GM21619 (cell line): ENCODE measurements around the gene S100A4.

ENCODE experiments used
- ATAC-seq: cut with Tn5 transposase; IDR thresholded peaks from one replicate; pipeline ENCODE4 v1.9.1; 2021; ENCODE audit not compliant: unreplicated experiment

S100A4 gene

DNA sequence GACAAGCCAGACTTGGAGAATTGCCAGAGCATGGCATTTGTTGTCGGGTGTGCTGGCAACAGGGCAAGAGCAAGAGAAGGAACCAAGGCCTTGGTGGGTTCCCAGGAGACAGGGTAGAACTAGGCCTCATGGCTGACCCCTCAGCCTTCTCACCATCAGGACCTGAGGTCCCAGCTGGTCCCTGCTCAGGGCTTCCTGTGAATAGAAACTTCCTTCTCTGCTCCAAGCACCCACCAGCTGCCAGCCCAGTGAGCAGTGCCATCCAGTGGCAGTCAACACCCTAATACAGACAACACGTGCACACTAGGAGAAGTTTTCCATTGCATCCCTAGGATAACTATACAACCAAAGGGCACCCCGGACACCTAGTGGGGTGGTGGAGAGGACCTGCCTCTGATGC, 32.6 kb downstream of the S100A4 start:
- no peak for ATAC-seq

DNA sequence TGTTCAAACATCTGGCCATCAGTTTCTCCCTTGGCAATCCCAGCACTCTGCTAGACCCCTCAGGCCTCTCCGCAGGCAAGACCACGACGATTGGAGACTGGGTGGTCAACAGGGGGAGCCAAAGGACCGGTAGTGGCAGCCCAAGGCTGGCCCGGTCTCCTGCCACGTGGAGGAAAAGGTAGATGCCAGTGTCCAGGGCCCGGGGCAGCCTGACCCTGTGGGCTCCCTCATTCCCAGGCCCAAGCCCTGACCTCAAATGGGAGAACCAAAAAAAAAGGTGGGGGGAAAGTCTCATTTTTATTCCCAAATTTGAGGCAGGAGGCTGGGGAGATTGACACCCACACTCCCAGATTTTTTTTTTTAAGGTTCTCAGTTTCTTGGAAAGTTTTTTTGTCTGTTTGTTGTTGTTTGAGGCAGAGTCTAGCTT, 34.6 kb downstream of the S100A4 start:
- ATAC-seq: no peak

DNA sequence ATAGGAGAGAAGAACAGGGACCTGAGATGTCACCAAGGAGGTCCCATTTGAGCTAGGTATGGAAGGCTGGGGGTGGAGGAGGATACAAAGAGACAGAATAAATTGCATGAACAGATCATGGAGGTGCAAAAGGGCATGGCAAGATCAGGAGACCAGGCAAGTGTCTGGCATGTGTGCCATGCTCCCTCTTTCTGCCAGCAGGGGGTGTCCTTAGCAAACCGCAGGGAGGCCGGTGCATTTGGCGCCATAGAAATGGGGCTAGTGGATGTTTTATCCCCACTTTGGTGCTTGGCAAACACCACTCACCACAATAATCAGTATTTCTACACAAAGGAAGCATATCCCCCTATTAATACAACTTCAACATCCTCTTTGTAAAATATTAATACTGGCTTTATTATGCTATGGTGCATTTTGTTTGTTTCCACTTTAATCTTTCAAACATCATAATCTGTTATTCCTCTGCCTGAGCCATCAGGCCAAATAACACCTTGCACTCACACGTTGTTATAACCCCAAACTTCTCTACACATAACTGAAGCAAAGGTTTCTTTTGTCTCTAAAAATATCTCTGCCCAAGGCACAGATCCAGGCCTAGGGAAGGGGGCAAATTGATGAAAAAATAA, 35.8 kb downstream of the S100A4 start:
- ATAC-seq: no peak

DNA sequence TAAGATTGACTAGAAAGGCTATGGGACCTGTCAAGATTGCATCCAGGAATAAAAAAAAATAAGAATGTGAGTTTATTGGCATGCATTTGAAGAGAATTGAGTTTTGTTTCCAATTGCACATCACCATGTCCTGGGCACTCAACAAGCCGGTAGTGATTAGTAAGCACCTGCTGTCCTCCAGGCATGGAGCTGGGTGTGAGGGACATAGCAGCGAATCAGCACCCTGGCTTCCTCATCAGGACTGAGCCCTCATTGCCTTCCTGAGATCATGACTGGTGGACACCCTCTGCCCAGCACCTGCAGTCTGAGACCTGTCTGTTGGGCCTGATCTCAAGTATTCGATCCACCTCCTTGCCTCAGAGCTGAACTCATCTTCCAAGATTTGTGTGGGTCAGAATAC, 36.6 kb downstream of the S100A4 start:
- no peak for ATAC-seq

DNA sequence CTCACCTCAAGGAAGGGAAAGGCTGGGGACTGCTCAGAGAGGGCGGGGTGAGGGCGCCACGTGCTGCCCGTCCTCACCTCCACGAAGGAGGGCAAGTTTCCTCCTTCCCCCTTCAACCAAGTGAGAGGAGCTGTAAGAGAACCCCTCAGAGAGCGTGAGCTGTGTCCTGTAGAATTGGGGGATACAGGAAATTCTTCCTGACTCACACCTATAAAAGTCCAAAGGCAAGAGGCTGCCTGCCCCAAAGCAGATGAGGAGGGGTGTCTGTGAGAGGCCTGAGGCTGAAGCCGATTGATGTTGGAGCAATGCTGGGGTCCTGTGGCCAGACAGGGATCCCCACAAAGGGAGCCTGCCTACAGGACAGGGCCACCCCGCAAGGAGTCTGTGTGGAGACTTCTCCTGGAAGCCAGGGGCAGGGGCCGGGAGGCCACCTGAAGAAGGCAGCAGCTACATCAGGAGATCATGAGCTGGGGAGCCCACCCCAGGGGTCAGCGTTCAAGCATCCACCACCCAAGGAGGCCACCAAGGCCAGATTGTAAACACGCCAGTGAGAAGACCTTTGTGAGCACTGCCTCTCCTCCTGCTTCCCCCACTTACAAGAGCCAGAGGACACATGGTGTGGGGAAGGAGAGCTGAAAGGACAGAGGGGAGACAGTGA, 37.6 kb downstream of the S100A4 start:
- ATAC-seq: no peak

DNA sequence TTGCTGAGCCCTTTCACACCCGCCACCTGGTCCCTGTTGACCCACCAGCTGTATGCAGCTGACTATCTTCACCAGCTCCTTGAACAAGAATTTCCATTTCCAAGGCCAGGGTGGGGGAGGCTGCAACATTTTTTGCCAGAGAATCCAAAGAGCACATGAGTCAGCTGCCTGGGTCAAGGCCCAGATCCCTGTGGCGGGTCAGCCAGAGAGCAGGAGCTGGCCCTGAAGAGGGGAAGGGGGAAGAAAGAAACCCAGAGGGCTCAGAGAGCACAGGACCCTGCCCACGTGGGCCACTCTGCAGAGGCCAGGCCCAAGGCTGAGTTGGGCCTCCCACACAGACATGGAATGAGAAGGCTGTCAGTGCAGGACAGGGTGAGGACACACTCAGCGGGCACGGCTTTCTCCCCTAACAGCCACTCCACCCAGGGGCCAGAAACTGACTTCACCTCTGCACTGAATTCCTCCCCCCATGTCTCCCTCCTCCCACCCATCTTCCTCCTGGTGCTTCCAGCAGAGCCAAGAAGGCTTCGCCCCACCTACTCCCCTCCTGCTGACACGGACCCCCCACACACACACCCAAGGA, 38.7 kb downstream of the S100A4 start:
- ATAC-seq: no peak

DNA sequence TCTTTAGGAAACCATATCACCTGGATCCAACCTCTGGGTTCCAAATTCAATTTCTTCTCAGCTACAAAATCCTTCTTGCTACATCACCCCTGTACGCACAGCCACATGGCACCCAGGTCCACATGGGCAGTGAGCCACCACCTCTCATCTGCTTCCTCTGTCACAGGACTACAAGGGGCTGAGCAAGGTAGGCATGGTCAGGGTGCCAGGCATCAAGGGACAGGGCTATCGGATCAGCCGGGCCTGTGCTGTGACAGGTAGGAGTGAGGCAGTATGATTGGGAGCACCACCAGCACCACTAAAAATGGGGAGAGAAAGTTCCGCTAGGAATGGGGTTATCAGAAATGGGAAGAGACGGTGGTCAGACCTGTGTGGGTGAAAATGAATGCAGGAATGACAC, 39.2 kb downstream of the S100A4 start:
- ATAC-seq: no peak

DNA sequence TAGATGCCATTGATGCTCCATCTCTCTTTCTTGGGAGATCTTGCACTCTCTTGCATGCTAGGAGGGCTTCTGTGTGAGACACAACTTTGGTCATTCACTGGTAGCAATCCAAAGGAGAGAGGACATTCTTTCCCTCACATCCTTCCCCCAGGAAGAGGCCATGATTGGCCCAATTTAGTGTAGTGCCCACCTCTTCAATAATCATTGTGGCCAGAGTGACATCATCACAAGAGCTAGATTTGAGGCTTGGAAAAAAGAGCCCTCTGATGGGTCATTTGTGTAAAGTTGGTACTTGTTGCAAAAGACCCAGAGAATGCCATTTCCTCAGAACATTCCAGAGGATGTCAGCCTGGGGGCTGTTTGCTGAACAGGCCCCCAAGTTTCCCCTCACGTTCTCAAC, 40.0 kb downstream of the S100A4 start:
- ATAC-seq: no peak

DNA sequence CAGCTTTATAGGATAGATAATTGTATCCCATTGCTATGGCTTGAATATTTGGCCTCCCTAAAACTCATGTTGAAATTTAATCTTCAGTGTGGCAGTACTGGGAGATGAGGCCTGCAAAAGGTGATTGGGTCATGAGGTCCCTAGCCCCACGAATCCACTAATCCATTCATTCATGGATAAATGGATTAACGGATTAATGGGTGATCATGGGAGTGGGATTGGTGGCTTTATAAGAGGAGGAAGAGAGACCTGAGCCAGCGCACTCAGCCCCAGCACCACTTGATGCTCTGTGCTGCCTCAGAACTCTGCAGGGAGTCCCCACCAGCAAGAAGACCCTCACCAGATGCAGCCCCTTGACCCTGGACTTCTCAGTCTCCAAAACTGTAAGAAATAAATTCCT, 41.8 kb downstream of the S100A4 start:
- no peak for ATAC-seq

DNA sequence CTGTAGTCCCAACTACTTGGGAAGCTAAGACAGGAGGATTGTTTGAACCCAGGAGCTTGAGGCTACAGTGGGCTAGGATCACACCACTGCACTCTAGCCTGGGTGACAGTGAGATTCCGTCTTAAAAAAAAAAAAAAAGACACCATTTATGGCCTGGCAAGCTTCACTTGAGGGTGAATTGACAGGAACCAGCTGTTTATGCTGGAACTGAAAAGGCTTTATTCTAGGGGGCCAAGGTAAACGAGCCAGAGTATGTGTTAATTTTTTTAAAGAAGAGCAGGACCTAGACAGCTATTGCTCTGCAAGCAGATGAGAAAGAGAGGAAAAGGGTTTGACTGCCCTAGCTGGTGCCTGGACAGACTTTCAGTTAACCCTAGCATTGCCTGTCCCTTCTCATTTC, 46.9 kb downstream of the S100A4 start:
- ATAC-seq: no peak

DNA sequence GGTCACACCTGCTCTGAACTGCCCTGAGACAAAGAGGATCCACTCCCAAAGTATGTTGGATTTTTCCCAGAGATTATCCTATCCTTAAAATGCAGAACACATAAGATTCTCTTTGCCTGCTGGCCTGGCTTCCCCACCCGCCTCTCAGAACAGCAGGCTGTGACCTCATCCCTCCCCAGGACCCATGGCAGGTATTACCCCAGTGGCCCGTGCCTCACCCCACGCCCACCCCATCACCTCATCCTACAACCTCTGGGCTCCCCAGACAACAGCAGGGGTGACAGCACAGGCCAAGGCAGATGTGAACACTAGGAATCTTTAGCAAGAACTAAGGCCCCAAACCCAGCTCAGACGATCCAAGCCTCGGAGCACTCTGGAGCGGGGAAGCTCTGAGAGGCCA, 50.1 kb downstream of the S100A4 start:
- ATAC-seq: no peak

DNA sequence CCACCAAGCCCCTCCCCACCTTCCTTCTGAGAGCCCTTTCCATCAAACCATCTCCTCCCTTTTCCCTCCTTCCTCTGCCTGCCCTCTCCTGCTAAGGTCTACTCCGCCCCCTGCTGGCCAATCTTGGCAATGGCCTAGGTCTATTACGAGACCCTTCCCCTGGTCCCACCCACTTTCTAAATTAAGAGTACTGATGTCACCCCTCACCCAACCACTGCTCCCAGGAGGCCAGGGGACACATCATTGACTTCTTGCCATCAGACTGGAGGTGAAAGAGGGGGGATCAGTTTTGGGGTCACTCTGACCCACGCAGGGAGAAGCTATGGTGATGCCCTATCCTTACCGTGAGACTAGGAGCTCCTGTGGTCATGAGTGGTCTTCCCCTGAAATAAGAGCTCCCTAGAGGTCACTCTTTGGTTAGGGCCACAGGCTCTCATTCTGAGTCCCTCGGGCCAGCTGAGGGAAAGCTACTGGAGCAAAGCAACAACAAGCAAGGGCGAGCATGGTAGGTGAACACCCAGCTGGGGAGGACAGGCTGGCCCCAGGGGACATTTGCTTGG, 50.5 kb downstream of the S100A4 start:
- ATAC-seq: no peak
